ENCODE data around the gene CFC1.
"Not testable (repeated sequence)": the region's sequence is repeated elsewhere in the genome, so short reads cannot be mapped to it uniquely, and the experiment has no call there.

CFC1 gene

DNA sequence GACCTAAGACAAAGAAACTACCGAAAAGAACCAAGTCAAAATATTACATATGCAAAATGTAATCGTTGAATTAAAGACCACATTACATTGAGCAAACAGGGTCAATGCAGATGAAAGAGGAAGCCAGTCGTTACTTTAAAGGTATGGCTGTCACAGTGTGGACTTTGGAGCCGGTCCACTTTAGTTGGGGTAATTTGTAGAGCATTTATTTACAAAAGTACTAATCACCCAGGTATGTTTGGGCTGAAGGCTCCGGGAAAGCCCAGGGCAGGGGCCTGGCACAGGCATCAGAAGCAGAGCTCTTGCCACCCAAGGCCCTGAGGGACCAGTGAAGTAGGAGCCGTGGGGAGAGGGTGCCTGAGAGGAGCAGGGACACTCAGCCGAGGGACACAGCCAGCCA is 15.8 kb downstream of the CFC1 start:
- not testable (repeated sequence) for DNase-seq (ENCODE audit: low spot score)

DNA sequence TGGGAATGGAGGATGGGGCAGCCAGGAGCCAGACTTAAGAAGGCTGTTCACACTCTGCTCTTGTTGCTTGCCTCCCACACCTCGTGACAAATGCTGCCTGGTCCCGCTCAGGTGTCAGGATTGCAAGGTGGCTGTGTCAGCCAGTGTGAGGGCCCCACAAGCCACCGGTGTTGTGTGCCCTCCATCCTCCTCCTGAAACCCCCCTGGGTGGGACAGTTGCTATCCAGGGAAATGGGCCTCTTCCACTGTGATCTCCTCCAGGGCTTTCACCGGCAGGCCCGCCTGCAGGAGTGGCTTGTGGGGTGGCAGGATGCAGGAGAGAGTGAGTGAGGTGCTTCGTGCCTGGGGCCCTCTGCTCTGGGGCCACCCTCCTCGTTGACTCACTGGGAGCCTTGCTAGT is 16.4 kb downstream of the CFC1 start:
- not testable (repeated sequence) for DNase-seq (ENCODE audit: low spot score)

GRCh38 chr2:130581491-130581890 is 17.9 kb downstream of the CFC1 start:
- DNase-seq (ENCODE audit: low spot score), result not testable (repeated sequence)

DNA sequence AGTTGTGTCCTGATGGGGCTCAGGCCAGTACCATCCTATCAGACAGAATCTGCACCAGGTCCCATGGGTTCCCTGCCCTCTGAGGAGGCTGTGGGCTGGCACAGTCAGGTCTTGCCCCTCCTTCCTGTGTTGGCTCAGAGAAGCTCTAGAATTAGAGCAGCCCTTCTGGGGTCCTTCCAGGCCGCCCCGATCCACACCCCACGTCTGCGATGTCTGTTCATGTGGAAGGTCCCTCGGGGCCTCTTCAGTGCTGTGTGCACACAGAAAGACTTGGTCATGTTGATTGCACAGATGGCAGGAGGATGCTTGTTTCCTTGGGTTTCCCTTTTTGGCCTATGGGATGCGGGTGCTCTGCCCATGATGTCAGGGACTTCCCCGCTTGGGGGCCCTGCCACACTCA is 20.3 kb downstream of the CFC1 start:
- not testable (repeated sequence) for DNase-seq (ENCODE audit: low spot score)

- not testable (repeated sequence) for DNase-seq (ENCODE audit: low spot score)
Observed at GRCh38 chr2:130577559-130577958, 21.8 kb downstream of the CFC1 start.

DNA sequence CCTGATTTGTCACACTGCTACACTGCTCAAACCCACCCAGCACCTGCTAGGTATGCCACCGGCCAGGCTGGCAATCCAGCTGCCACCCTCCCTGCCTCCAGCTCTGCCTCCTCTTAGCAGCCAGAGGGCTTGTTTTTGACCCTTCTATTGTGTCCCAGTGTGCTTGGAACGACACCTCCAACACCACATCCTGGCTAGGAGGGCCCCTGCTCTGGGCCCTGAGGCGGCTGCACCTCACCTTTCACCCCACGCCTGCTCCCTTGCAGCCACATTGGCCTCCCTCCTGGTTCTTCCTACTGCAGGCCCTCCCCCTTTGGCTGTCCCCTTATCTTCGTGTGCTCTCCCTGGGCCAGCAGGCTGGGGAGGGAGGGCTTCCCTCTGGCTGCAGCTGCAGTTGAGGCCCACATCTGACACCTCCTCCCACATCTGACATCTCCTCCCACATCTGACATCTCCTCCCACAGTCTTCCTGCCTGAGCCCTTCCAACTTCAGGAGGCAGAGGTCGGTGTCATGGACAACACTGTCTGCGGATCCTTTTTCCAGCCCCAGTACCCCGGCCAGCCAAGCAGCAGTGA is 23.1 kb downstream of the CFC1 start:
- DNase-seq (ENCODE audit: low spot score), result not testable (repeated sequence)

DNA sequence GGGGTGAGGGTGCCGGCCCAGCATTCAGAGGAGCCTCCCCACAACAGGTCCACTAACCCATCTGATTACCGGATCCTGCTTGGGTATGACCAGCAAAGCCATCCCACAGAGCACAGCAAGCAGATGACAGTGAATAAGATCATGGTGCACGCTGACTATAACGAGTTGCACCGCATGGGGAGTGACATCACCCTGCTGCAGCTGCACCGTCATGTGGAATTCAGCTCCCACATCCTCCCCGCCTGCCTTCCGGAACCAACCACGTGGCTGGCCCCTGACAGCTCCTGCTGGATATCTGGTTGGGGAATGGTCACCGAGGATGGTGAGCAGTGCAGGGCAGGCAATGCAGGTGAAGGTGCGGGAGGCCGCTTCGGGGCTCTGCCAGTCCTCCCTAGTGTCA is 25.1 kb downstream of the CFC1 start:
- DNase-seq (ENCODE audit: low spot score), result not testable (repeated sequence)

- not testable (repeated sequence) for DNase-seq (ENCODE audit: low spot score)
Observed at GRCh38 chr2:130571929-130572328, 27.4 kb downstream of the CFC1 start.

DNA sequence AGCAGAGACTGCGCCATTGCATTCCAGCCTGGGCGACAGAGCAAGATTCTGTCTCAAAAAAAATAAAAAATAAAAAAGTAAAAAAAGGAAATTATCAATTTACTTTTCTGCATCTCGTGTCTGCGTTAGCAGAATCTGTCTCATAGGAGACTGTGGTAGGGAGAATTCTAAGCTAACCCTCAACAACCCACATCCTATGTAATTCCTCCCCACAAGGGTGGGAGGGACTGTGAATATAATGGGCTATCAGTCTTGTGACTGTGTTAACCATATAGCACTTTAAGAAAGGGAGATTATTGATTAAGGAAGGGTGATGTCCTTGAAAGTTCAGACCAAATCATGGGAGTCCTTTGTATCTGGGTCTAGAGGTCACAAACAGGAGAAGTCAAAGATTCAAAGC is 33.2 kb downstream of the CFC1 start:
- not testable (repeated sequence) for DNase-seq (ENCODE audit: low spot score)

DNA sequence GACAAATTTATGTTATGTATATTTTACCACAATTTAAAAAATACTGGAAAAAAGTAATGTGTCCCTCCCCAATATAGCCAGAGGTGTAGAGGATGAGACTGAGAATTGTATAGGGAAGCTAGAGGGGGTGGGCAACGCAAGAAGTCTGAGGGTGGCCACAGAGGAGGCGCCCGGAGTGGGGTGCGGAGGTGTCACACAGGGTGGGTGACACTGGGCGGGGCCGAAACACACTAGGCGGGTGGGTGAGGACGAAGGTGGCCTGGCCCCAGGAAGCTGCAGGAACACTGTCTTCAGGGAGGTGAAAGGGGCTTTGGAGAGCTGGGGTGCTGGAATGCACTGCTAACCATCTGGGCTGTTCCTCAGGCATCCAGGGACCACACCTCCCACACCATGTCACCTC is 42.9 kb downstream of the CFC1 start:
- DNase-seq (ENCODE audit: low spot score), result not testable (repeated sequence)

DNA sequence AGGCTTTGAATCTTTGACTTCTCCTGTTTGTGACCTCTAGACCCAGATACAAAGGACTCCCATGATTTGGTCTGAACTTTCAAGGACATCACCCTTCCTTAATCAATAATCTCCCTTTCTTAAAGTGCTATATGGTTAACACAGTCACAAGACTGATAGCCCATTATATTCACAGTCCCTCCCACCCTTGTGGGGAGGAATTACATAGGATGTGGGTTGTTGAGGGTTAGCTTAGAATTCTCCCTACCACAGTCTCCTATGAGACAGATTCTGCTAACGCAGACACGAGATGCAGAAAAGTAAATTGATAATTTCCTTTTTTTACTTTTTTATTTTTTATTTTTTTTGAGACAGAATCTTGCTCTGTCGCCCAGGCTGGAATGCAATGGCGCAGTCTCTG is 45.2 kb downstream of the CFC1 start:
- DNase-seq (ENCODE audit: low spot score), result not testable (repeated sequence)

DNA sequence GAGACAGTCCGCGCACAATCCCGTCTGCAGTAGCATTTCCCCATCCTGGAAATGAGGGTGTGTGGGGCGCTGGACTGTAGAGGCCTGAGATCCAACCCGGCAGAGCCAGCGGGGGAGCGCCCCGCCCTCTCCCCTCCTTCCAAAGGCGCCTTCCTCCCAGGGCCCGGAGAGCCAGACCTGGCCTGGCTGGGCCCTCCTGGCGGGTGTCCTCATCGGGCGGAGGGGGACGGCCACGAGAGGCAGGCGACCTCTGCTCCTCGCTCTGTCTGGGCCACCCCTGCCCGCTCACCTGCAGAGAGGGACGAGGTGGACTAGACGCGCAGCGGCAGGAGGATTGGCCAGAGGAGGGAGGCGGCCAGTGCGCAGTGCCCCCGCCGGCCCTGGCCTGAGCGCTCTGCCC is 49.9 kb downstream of the CFC1 start:
- not testable (repeated sequence) for DNase-seq (ENCODE audit: low spot score)

- DNase-seq (ENCODE audit: low spot score), result not testable (repeated sequence)
Observed at GRCh38 chr2:130548418-130548817, 51.0 kb downstream of the CFC1 start.

- not testable (repeated sequence) for DNase-seq (ENCODE audit: low spot score)
Observed at GRCh38 chr2:130544978-130545377, 54.4 kb downstream of the CFC1 start.

DNA sequence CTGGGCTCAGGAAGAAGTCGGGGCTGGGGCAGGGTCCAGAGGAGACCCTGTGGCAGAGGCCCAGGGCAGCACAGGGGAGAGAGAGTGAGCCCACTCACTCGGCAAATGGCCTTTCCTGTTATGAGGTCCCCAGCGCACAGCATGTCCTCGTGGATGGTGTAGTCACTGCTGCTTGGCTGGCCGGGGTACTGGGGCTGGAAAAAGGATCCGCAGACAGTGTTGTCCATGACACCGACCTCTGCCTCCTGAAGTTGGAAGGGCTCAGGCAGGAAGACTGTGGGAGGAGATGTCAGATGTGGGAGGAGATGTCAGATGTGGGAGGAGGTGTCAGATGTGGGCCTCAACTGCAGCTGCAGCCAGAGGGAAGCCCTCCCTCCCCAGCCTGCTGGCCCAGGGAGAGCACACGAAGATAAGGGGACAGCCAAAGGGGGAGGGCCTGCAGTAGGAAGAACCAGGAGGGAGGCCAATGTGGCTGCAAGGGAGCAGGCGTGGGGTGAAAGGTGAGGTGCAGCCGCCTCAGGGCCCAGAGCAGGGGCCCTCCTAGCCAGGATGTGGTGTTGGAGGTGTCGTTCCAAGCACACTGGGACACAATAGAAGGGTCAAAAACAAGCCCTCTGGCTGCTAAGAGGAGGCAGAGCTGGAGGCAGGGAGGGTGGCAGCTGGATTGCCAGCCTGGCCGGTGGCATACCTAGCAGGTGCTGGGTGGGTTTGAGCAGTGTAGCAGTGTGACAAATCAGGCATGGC is 55.4 kb downstream of the CFC1 start:
- not testable (repeated sequence) for DNase-seq (ENCODE audit: low spot score)

DNA sequence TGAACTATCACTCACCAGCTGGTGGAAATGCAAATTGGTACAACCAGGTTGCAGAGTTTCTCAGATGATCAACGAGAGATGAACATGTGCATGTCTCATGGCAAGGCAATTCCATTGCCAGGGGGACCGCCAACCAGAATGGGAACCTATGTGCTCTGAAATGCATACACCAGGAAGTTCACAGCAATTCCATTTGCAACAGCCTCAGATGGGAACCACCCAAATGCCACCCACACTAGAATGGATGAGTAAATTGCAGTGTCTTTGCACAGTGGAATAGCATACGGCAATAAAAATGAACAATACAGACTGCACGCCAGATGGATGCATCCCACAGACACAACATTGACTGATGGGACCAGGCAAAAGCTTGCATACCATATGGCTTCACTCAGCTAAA is 56.6 kb downstream of the CFC1 start:
- DNase-seq (ENCODE audit: low spot score), result not testable (repeated sequence)

Measured in activated CD4-positive, alpha-beta T cell treated with anti-CD3 and anti-CD28 coated beads, Interleukin-2, Interleukin-4, amounts not matched to agents 100 ng/mL and 50 ng/mL, durations not matched to agents 16 hours and 8 hours (primary cell).